ENCODE data around the gene PPARD.

The PPARD gene

GRCh38 chr6:35457907-35458306 is 115.5 kb downstream of the PPARD start:
- TF ChIP-seq POLR2AphosphoS5 (IDR thresholded peaks at IDR 0.05; ENCODE audit: low read depth, low read length) (no peak), FOXP2 (optimal IDR thresholded peaks at IDR 0.05; ENCODE audit: borderline replicate concordance, extremely low read depth, extremely low read length, insufficient read depth) (no peak), REST (IDR thresholded peaks at IDR 0.05; ENCODE audit: insufficient read depth in 1 of 2, low read depth in 2 of 2, low read length in 2 of 2) (no peak), TAF1 (IDR thresholded peaks at IDR 0.05; ENCODE audit: borderline replicate concordance, insufficient read depth, low read length) (no peak)

- TF ChIP-seq FOXP2 (optimal IDR thresholded peaks at IDR 0.05; ENCODE audit: borderline replicate concordance, extremely low read depth, extremely low read length, insufficient read depth): no peak
- no peak for TF ChIP-seq TAF1 (IDR thresholded peaks at IDR 0.05; ENCODE audit: borderline replicate concordance, insufficient read depth, low read length)
These were observed 118.9 kb downstream of the PPARD start for GRCh38 chr6:35461270-35461669.

GRCh38 chr6:35463292-35463691 is 120.9 kb downstream of the PPARD start:
- TF ChIP-seq REST (IDR thresholded peaks at IDR 0.05; ENCODE audit: insufficient read depth in 1 of 2, low read depth in 2 of 2, low read length in 2 of 2) (no peak), FOXP2 (optimal IDR thresholded peaks at IDR 0.05; ENCODE audit: borderline replicate concordance, extremely low read depth, extremely low read length, insufficient read depth) (no peak), SIN3A (IDR thresholded peaks at IDR 0.05; ENCODE audit: borderline replicate concordance, insufficient read depth, low read length) (no peak), POLR2AphosphoS5 (IDR thresholded peaks at IDR 0.05; ENCODE audit: low read depth, low read length) (no peak), TAF1 (IDR thresholded peaks at IDR 0.05; ENCODE audit: borderline replicate concordance, insufficient read depth, low read length) (no peak)

- TF ChIP-seq FOXP2 (optimal IDR thresholded peaks at IDR 0.05; ENCODE audit: borderline replicate concordance, extremely low read depth, extremely low read length, insufficient read depth): no peak
- no peak for TF ChIP-seq POLR2AphosphoS5 (IDR thresholded peaks at IDR 0.05; ENCODE audit: low read depth, low read length)
- TF ChIP-seq SIN3A (IDR thresholded peaks at IDR 0.05; ENCODE audit: borderline replicate concordance, insufficient read depth, low read length): no peak
- TF ChIP-seq TAF1 (IDR thresholded peaks at IDR 0.05; ENCODE audit: borderline replicate concordance, insufficient read depth, low read length): no peak
- TF ChIP-seq REST (IDR thresholded peaks at IDR 0.05; ENCODE audit: insufficient read depth in 1 of 2, low read depth in 2 of 2, low read length in 2 of 2): no peak
These were observed 123.3 kb downstream of the PPARD start for GRCh38 chr6:35465646-35466045.

- TF ChIP-seq REST (IDR thresholded peaks at IDR 0.05; ENCODE audit: insufficient read depth in 1 of 2, low read depth in 2 of 2, low read length in 2 of 2): peak; percentile 68 to 72
- TF ChIP-seq POLR2AphosphoS5 (IDR thresholded peaks at IDR 0.05; ENCODE audit: low read depth, low read length): peak; percentile 100
- peak; percentile 97 for TF ChIP-seq SIN3A (IDR thresholded peaks at IDR 0.05; ENCODE audit: borderline replicate concordance, insufficient read depth, low read length)
- no peak for TF ChIP-seq FOXP2 (optimal IDR thresholded peaks at IDR 0.05; ENCODE audit: borderline replicate concordance, extremely low read depth, extremely low read length, insufficient read depth)
- TF ChIP-seq TAF1 (IDR thresholded peaks at IDR 0.05; ENCODE audit: borderline replicate concordance, insufficient read depth, low read length): peak; percentile 100
These were observed 126.0 kb downstream of the PPARD start, which contains the start of gene RPL10A for GRCh38 chr6:35468181-35468979. Gene RPL10A (plus strand): TSS chr6:35468401. CDS start chr6:35468435, 34 bp downstream.

All from PFSK-1 (cell line).